Activated T-helper 1 cell treated with anti-CD3 and anti-CD28 coated beads, Interleukin-12 subunit alpha, Interleukin-12 subunit beta, Interleukin-2, Interleukin-4 antibody, amounts not matched to agents 30 ng/mL and 10 ng/mL and 1 ng/mL, durations not matched to agents 14 hours and 24 hours and 36 hours (primary cell): ENCODE data around the gene CACNA2D1. TPM values are rescaled to one million over a fixed set of nuclear protein-coding genes. Genes with fewer than 3 reads are reported as not detected.

Experiments used
- DNase-seq: peaks from one replicate; pipeline ENCODE4 v3.0.0; 2021; ENCODE audit warnings: low spot score
- H3K27ac Mint-ChIP-seq: one replicate; pipeline ENCODE4 v1.8.0; 2021; ENCODE audit warnings: mild to moderate bottlenecking, mixed read lengths
- H3K27me3 Mint-ChIP-seq: one replicate; pipeline ENCODE4 v1.8.0; 2022; ENCODE audit warnings: mild to moderate bottlenecking, moderate library complexity, mixed read lengths; ENCODE audit not compliant: insufficient read depth
- H3K36me3 Mint-ChIP-seq: one replicate; pipeline ENCODE4 v1.8.0; 2021; ENCODE audit warnings: low read depth, mixed read lengths
- H3K4me1 Mint-ChIP-seq: one replicate; pipeline ENCODE4 v1.8.0; 2021; ENCODE audit warnings: low read depth, mixed read lengths
- H3K4me3 Mint-ChIP-seq: one replicate; pipeline ENCODE4 v1.8.0; 2021; ENCODE audit warnings: mild to moderate bottlenecking, moderate library complexity, mixed read lengths
- H3K9me3 Mint-ChIP-seq: one replicate; pipeline ENCODE4 v1.8.0; 2021; ENCODE audit warnings: mixed read lengths
- intact Hi-C: fragments of 100-400 bp; cut with micrococcal nuclease; formaldehyde crosslinking; loops from one replicate; pipeline ENCODE4 v1.15.1; 2024
- total RNA-seq: library from RNA; stranded (reverse); gene quantifications from 2 replicates; pipeline ENCODE4 v1.2.3, GENCODE V29; 2022

The CACNA2D1 gene
- total RNA-seq, 1 donor from 2014 or later, result not detected

- Mint-ChIP-seq H3K4me1 (no peaks in the 10 kb centered on the region), H3K27ac (no peak overlapping the region), H3K36me3 (no peaks in the 10 kb centered on the region), H3K4me3 (no peak overlapping the region), H3K27me3 (no peaks in the 10 kb centered on the region), H3K9me3 (no peaks in the 10 kb centered on the region)
- no peak for DNase-seq
- intact Hi-C loops, result no loop called here
Measured at GRCh38 chr7:81973117-81973516, 470.5 kb downstream of the CACNA2D1 start.

GRCh38 chr7:81960026-81960425, 483.6 kb downstream of the CACNA2D1 start:
- no peaks in the 10 kb centered on the region for H3K9me3 Mint-ChIP-seq
- no peaks in the 10 kb centered on the region for H3K4me1 Mint-ChIP-seq
- H3K27ac Mint-ChIP-seq, result no peak overlapping the region
- no peaks in the 10 kb centered on the region for H3K36me3 Mint-ChIP-seq
- H3K4me3 Mint-ChIP-seq, result no peak overlapping the region
- no peak for DNase-seq
- H3K27me3 Mint-ChIP-seq, result no peaks in the 10 kb centered on the region
- intact Hi-C loops, result no loop called here

- H3K27me3 Mint-ChIP-seq, result no peaks in the 10 kb centered on the region
- H3K36me3 Mint-ChIP-seq, result no peaks in the 10 kb centered on the region
- intact Hi-C loops, result loop anchor here (5.0 kb wide), 1 partner anchor 460 kb away; no protein-coding TSS in a partner anchor
- no peak for DNase-seq
- H3K27ac Mint-ChIP-seq, result no peak overlapping the region
- H3K4me3 Mint-ChIP-seq, result no peak overlapping the region
- no peaks in the 10 kb centered on the region for H3K9me3 Mint-ChIP-seq
- H3K4me1 Mint-ChIP-seq, result no peaks in the 10 kb centered on the region
Measured at GRCh38 chr7:81957517-81957916, 486.1 kb downstream of the CACNA2D1 start.

- H3K4me3 Mint-ChIP-seq, result no peak overlapping the region
- H3K4me1 Mint-ChIP-seq, result no peaks in the 10 kb centered on the region
- H3K27ac Mint-ChIP-seq, result no peak overlapping the region
- no peaks in the 10 kb centered on the region for H3K36me3 Mint-ChIP-seq
- no peak for DNase-seq
- no peaks in the 10 kb centered on the region for H3K9me3 Mint-ChIP-seq
- no peaks in the 10 kb centered on the region for H3K27me3 Mint-ChIP-seq
- intact Hi-C loops, result loop anchor here (5.0 kb wide), 1 partner anchor 459 kb away; no protein-coding TSS in a partner anchor
Measured at GRCh38 chr7:81956520-81956919, 487.1 kb downstream of the CACNA2D1 start.

- intact Hi-C loops, result no loop called here
- Mint-ChIP-seq H3K4me1 (no peaks in the 10 kb centered on the region), H3K36me3 (no peaks in the 10 kb centered on the region)
Measured at GRCh38 chr7:81949306-81949705, 494.3 kb downstream of the CACNA2D1 start.

GRCh38 chr7:81944058-81944457, 499.5 kb downstream of the CACNA2D1 start:
- Mint-ChIP-seq H3K27me3 (no peaks in the 10 kb centered on the region), H3K9me3 (no peaks in the 10 kb centered on the region), H3K4me1 (no peaks in the 10 kb centered on the region), H3K4me3 (no peak overlapping the region), H3K36me3 (no peaks in the 10 kb centered on the region), H3K27ac (no peak overlapping the region)
- intact Hi-C loops, result no loop called here
- no peak for DNase-seq

More at GRCh38 chr7:81949306-81949705, 494.3 kb downstream of the CACNA2D1 start:
- DNase-seq, result no peak
- H3K27me3 Mint-ChIP-seq, result peaks cover 1% of the 10 kb centered on the region
- H3K4me3 Mint-ChIP-seq, result no peak overlapping the region
- no peak overlapping the region for H3K27ac Mint-ChIP-seq
- H3K9me3 Mint-ChIP-seq, result no peaks in the 10 kb centered on the region

GRCh38 chr7:81937091-81937490, 506.5 kb downstream of the CACNA2D1 start:
- H3K27me3 Mint-ChIP-seq, result no peaks in the 10 kb centered on the region
- intact Hi-C loops, result no loop called here
- no peak overlapping the region for H3K4me3 Mint-ChIP-seq
- no peaks in the 10 kb centered on the region for H3K9me3 Mint-ChIP-seq
- no peaks in the 10 kb centered on the region for H3K36me3 Mint-ChIP-seq
- no peak for DNase-seq
- H3K27ac Mint-ChIP-seq, result no peak overlapping the region
- no peaks in the 10 kb centered on the region for H3K4me1 Mint-ChIP-seq

- Mint-ChIP-seq H3K36me3 (no peaks in the 10 kb centered on the region), H3K4me3 (no peak overlapping the region), H3K4me1 (no peaks in the 10 kb centered on the region), H3K27ac (no peak overlapping the region), H3K27me3 (no peaks in the 10 kb centered on the region), H3K9me3 (peaks cover 5% of the 10 kb centered on the region)
- no peak for DNase-seq
- intact Hi-C loops, result no loop called here
Measured at GRCh38 chr7:81934596-81935301, 508.8 kb downstream of the CACNA2D1 start.

- intact Hi-C loops, result no loop called here
- Mint-ChIP-seq H3K9me3 (peaks cover 5% of the 10 kb centered on the region), H3K27me3 (no peaks in the 10 kb centered on the region), H3K36me3 (no peaks in the 10 kb centered on the region), H3K27ac (no peak overlapping the region), H3K4me1 (no peaks in the 10 kb centered on the region), H3K4me3 (no peak overlapping the region)
- no peak for DNase-seq
Measured at GRCh38 chr7:81932936-81933335, 510.6 kb downstream of the CACNA2D1 start.

- no peaks in the 10 kb centered on the region for H3K36me3 Mint-ChIP-seq
- intact Hi-C loops, result no loop called here
- no peak for DNase-seq
- H3K9me3 Mint-ChIP-seq, result peaks cover 5% of the 10 kb centered on the region
- no peaks in the 10 kb centered on the region for H3K4me1 Mint-ChIP-seq
- H3K4me3 Mint-ChIP-seq, result no peak overlapping the region
- no peaks in the 10 kb centered on the region for H3K27me3 Mint-ChIP-seq
- H3K27ac Mint-ChIP-seq, result no peak overlapping the region
Measured at GRCh38 chr7:81929386-81929785, 514.2 kb downstream of the CACNA2D1 start.

GRCh38 chr7:81926154-81926553, 517.4 kb downstream of the CACNA2D1 start:
- DNase-seq, result no peak
- intact Hi-C loops, result no loop called here
- no peaks in the 10 kb centered on the region for H3K36me3 Mint-ChIP-seq
- H3K27me3 Mint-ChIP-seq, result no peaks in the 10 kb centered on the region
- no peaks in the 10 kb centered on the region for H3K4me1 Mint-ChIP-seq
- H3K27ac Mint-ChIP-seq, result no peak overlapping the region
- H3K9me3 Mint-ChIP-seq, result peaks cover 3% of the 10 kb centered on the region
- H3K4me3 Mint-ChIP-seq, result no peak overlapping the region

- H3K27ac Mint-ChIP-seq, result no peak overlapping the region
- no peaks in the 10 kb centered on the region for H3K27me3 Mint-ChIP-seq
- no peaks in the 10 kb centered on the region for H3K36me3 Mint-ChIP-seq
- no peaks in the 10 kb centered on the region for H3K9me3 Mint-ChIP-seq
- no peak for DNase-seq
- H3K4me3 Mint-ChIP-seq, result no peak overlapping the region
- no peaks in the 10 kb centered on the region for H3K4me1 Mint-ChIP-seq
- intact Hi-C loops, result no loop called here
Measured at GRCh38 chr7:81925530-81925929, 518.0 kb downstream of the CACNA2D1 start.

GRCh38 chr7:81924494-81924893, 519.1 kb downstream of the CACNA2D1 start:
- DNase-seq, result no peak
- Mint-ChIP-seq H3K4me3 (no peak overlapping the region), H3K4me1 (no peaks in the 10 kb centered on the region), H3K36me3 (no peaks in the 10 kb centered on the region), H3K27ac (no peak overlapping the region), H3K9me3 (peaks cover 1% of the 10 kb centered on the region), H3K27me3 (no peaks in the 10 kb centered on the region)
- intact Hi-C loops, result no loop called here

- H3K4me3 Mint-ChIP-seq, result no peak overlapping the region
- intact Hi-C loops, result no loop called here
- no peaks in the 10 kb centered on the region for H3K36me3 Mint-ChIP-seq
- no peaks in the 10 kb centered on the region for H3K4me1 Mint-ChIP-seq
- H3K27me3 Mint-ChIP-seq, result no peaks in the 10 kb centered on the region
- no peak for DNase-seq
- H3K9me3 Mint-ChIP-seq, result peaks cover 4% of the 10 kb centered on the region
- H3K27ac Mint-ChIP-seq, result no peak overlapping the region
Measured at GRCh38 chr7:81919494-81919893, 524.1 kb downstream of the CACNA2D1 start.
